Stromal cell of bone marrow (primary cell): ENCODE measurements around the gene LMNTD1.
"Not testable (repeated sequence)": the region's sequence is repeated elsewhere in the genome, so short reads cannot be mapped to it uniquely, and the experiment has no call there.

ENCODE experiments used
- DNase-seq: peaks from one replicate; pipeline ENCODE4 v3.0.0-alpha.2; 2012; ENCODE audit warnings: low read depth

The LMNTD1 gene

GRCh38 chr12:25427337-25428249 lies 125.5 kb downstream of the LMNTD1 start:
- no peak for DNase-seq

- DNase-seq: not testable (repeated sequence)
These were observed 126.3 kb downstream of the LMNTD1 start for GRCh38 chr12:25426821-25427220.
